Stimulated activated CD4-positive, alpha-beta T cell treated with anti-CD3 and anti-CD28 coated beads, Interleukin-15, amount 100 ng/mL, for 1 hour (primary cell): ENCODE data around the gene ZDHHC7.
A peak's percentile ranks its signal among the peaks of the same experiment; 100 is the strongest.
"Not testable (repeated sequence)": the region's sequence is repeated elsewhere in the genome, so short reads cannot be mapped to it uniquely, and the experiment has no call there.

Experiments
- DNase-seq, 2 donors: peaks; one replicate each; pipeline ENCODE4 v3.0.0-alpha.2; 2020; ENCODE audit warnings: low read depth in 1 of 2, low spot score in 1 of 2

The ZDHHC7 gene

GRCh38 chr16:85010931-85011845 lies at the start of gene ZDHHC7:
Gene ZDHHC7 (minus strand): TSS chr16:85011535. CDS start chr16:84990618, 20,917 bp downstream.
- DNase-seq, result peak; percentile 69 to 78

- DNase-seq, result no peak
These were observed 47.6 kb upstream of the ZDHHC7 start for GRCh38 chr16:85058909-85059308.

- DNase-seq, result no peak
These were observed 46.6 kb upstream of the ZDHHC7 start for GRCh38 chr16:85057948-85058347.

- DNase-seq, result no peak
These were observed 46.0 kb upstream of the ZDHHC7 start for GRCh38 chr16:85057212-85057889.

GRCh38 chr16:85056211-85056748 lies 44.9 kb upstream of the ZDHHC7 start:
- no peak for DNase-seq

GRCh38 chr16:85055493-85056210 lies 44.3 kb upstream of the ZDHHC7 start:
- DNase-seq, result peak; percentile 25 to 29

GRCh38 chr16:85054948-85055492 lies 43.7 kb upstream of the ZDHHC7 start:
- DNase-seq, result no peak

- not testable (repeated sequence) for DNase-seq
These were observed 43.0 kb upstream of the ZDHHC7 start for GRCh38 chr16:85054321-85054720.

GRCh38 chr16:85052536-85052935 lies 41.2 kb upstream of the ZDHHC7 start:
- no peak for DNase-seq

GRCh38 chr16:85051683-85052082 lies 40.3 kb upstream of the ZDHHC7 start:
- DNase-seq, result no peak

GRCh38 chr16:85051067-85051581 lies 39.8 kb upstream of the ZDHHC7 start:
- no peak for DNase-seq

- DNase-seq, result no peak
These were observed 38.5 kb upstream of the ZDHHC7 start for GRCh38 chr16:85049706-85050305.

- DNase-seq, result no peak
These were observed 37.7 kb upstream of the ZDHHC7 start for GRCh38 chr16:85048921-85049562.

GRCh38 chr16:85047867-85048455 lies 36.6 kb upstream of the ZDHHC7 start:
- no peak for DNase-seq

GRCh38 chr16:85046931-85047866 lies 35.9 kb upstream of the ZDHHC7 start:
- no peak for DNase-seq

- no peak for DNase-seq
These were observed 35.2 kb upstream of the ZDHHC7 start for GRCh38 chr16:85046472-85046916.

- DNase-seq, result no peak
These were observed 34.5 kb upstream of the ZDHHC7 start for GRCh38 chr16:85045641-85046471.
